ENCODE results near the gene NTNG2. TPM values are rescaled to one million over a fixed set of nuclear protein-coding genes. Genes with fewer than 3 reads are reported as not detected.
"Not testable (repeated sequence)": the region's sequence is repeated elsewhere in the genome, so short reads cannot be mapped to it uniquely, and the experiment has no call there.

Gene NTNG2
- total RNA-seq, 1 experiment from 2014 or later: 0.36 TPM

GRCh38 chr9:132250324-132251262, 88.7 kb downstream of the NTNG2 start:
- DNase-seq (ENCODE audit: low read depth): no peak

GRCh38 chr9:132260846-132261245, 99.0 kb downstream of the NTNG2 start:
- no peak for DNase-seq (ENCODE audit: low read depth)

- DNase-seq (ENCODE audit: low read depth): no peak
Observed at GRCh38 chr9:132266017-132266416, 104.2 kb downstream of the NTNG2 start.

- DNase-seq (ENCODE audit: low read depth): no peak
Observed at GRCh38 chr9:132267660-132268059, 105.8 kb downstream of the NTNG2 start.

- peak; percentile 48 for DNase-seq (ENCODE audit: low read depth)
Observed at GRCh38 chr9:132268725-132269352, 107.0 kb downstream of the NTNG2 start.

GRCh38 chr9:132269704-132270516, 108.1 kb downstream of the NTNG2 start:
- DNase-seq (ENCODE audit: low read depth): not testable (repeated sequence)

- no peak for DNase-seq (ENCODE audit: low read depth)
Observed at GRCh38 chr9:132274861-132275260, 113.0 kb downstream of the NTNG2 start.

- no peak for DNase-seq (ENCODE audit: low read depth)
Observed at GRCh38 chr9:132283165-132283564, 121.3 kb downstream of the NTNG2 start.

- no peak for DNase-seq (ENCODE audit: low read depth)
Observed at GRCh38 chr9:132283863-132284262, 122.0 kb downstream of the NTNG2 start.

GRCh38 chr9:132287256-132287760, 125.5 kb downstream of the NTNG2 start:
- DNase-seq (ENCODE audit: low read depth): no peak

GRCh38 chr9:132288361-132288760, 126.5 kb downstream of the NTNG2 start:
- peak; percentile 37 for DNase-seq (ENCODE audit: low read depth)

- no peak for DNase-seq (ENCODE audit: low read depth)
Observed at GRCh38 chr9:132288966-132289365, 127.1 kb downstream of the NTNG2 start.

- no peak for DNase-seq (ENCODE audit: low read depth)
Observed at GRCh38 chr9:132293145-132293721, 131.4 kb downstream of the NTNG2 start.

Other genes with a start within 250 kb of the NTNG2 start
- gene MED27, start 82.2 kb upstream of the NTNG2 start, total RNA-seq (2014; rRNA removed; shearing (Covaris generic)): 34.1 and 37.7 TPM in 2 replicates
- 31.8 and 32.9 TPM in 2 replicates for gene SETX, start 192.9 kb downstream of the NTNG2 start, total RNA-seq (2014; rRNA removed; shearing (Covaris generic))
- gene TTF1, start 244.8 kb downstream of the NTNG2 start, total RNA-seq (2014; rRNA removed; shearing (Covaris generic)): 10.8 and 13.5 TPM in 2 replicates
- 0.29 TPM in 1 of 2 replicates, not detected in the other for gene CFAP77, start 248.2 kb downstream of the NTNG2 start, total RNA-seq (2014; rRNA removed; shearing (Covaris generic))

Data from RPMI7951 (cell line).